ENCODE results near the gene ZNF605. TPM values are rescaled to one million over a fixed set of nuclear protein-coding genes. Genes with fewer than 3 reads are reported as not detected.
"Not testable (repeated sequence)": the region's sequence is repeated elsewhere in the genome, so short reads cannot be mapped to it uniquely, and the experiment has no call there.

ZNF605 gene
- total RNA-seq (2022) (31.1 and 32.8 TPM in 2 replicates), Bru-seq, nascent RNA (percentile 78 among the genes with signal in this experiment), BruChase-seq, experiment 1, labeled RNA remaining after a 6-hour chase (percentile 93 among the genes with signal in this experiment), BruChase-seq, experiment 2, labeled RNA remaining after a 2-hour chase (percentile 93 among the genes with signal in this experiment)
- long read RNA-seq, partial matches to known transcripts, result 0 of 7 reads
- long read RNA-seq, other reads (novel, unspliced or antisense), result 6 of 7 reads

DNA sequence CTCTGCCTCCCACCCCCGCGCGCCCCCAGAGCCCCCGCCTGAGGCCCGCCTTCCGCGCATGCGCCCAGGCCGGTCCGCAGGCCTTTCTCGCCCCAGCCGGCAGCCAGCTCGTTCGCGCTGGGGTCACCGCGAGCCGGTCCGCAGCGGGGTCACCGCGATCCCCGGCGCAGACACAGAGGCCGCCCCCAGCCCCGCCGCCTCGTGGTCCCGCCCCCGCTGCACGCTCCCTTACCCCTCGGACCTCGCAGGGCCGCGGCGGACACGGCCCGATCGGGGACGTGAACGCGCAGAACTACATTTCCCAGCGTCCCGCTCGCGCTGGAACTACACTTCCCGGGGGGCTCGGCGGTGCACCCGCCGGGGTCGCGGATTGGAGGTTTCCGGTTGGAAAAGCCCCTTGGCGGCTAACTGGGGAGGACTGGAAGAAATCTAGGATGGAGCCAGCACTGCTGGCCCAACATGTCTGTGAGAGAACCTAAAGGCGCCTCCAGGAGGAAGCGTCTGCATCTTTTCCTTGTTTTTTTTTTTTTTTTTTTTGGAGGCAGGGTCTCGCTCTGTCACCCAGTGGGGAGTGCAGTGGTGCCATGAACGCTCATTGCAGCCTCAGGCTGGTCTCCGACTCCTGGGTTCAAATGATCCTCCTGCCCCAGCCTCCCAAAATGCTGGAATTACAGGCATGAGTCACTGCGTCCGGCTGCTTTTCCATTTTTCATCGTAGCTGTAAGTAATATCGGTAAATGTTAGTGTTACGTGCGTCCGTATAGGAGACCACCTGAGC is at the start of gene ZNF605:
ZNF605 (minus strand) TSS at position 296 of the 778 bp plus-strand sequence. CDS start 10,671 bp downstream, outside the sequence.
- CTCF ChIA-PET, result interaction anchor here (0.6 to 1.3 kb wide), 7 partner anchors 25 to 236 kb away, joined by 3 to 9 read pairs (median 4); partner anchors contain the start of genes CHFR and GOLGA3

DNA sequence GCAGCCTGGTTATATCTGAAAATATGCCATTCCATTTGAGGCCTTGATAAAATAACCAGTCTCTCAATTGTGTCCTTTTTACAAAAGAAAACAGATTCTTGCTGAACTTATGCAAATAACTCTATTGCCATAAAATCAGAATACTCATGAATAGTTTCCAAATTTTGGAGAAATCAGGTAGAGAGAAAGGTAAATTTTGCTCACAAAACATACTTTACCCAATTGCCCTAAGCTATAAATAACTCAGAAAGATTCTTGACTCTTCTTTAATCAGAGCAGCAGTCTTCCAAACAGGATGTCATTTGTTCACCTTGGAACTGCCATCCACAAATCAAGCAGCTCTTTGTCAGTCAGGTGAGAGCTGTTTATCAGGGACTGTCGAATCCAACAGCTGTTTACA is 42.6 kb upstream of the ZNF605 start:
- intact Hi-C loops (cut with micrococcal nuclease; ENCODE audit: unreplicated experiment), result no loop called here
- H3K36me3 Mint-ChIP-seq (ENCODE audit: insufficient read depth, unreplicated experiment), result peaks cover 1% of the 10 kb centered on the region
- no peak overlapping the region for H3K27ac Mint-ChIP-seq (ENCODE audit: unreplicated experiment)
- H3K4me3 Mint-ChIP-seq (ENCODE audit: low read depth, unreplicated experiment), result no peak overlapping the region
- H3K27me3 Mint-ChIP-seq (ENCODE audit: unreplicated experiment), result no peaks in the 10 kb centered on the region
- TF ChIP-seq, protein P1, sequence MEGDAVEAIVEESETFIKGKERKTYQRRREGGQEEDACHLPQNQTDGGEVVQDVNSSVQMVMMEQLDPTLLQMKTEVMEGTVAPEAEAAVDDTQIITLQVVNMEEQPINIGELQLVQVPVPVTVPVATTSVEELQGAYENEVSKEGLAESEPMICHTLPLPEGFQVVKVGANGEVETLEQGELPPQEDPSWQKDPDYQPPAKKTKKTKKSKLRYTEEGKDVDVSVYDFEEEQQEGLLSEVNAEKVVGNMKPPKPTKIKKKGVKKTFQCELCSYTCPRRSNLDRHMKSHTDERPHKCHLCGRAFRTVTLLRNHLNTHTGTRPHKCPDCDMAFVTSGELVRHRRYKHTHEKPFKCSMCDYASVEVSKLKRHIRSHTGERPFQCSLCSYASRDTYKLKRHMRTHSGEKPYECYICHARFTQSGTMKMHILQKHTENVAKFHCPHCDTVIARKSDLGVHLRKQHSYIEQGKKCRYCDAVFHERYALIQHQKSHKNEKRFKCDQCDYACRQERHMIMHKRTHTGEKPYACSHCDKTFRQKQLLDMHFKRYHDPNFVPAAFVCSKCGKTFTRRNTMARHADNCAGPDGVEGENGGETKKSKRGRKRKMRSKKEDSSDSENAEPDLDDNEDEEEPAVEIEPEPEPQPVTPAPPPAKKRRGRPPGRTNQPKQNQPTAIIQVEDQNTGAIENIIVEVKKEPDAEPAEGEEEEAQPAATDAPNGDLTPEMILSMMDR (IDR thresholded peaks at IDR 0.05; ENCODE audit: unreplicated experiment), result no peak
- H3K9me3 Mint-ChIP-seq (ENCODE audit: low read depth, unreplicated experiment), result peaks cover 25% of the 10 kb centered on the region
- BruUV-seq (replicated peaks), result no TSS peak
- no peaks in the 10 kb centered on the region for H3K4me1 Mint-ChIP-seq (ENCODE audit: low read depth, unreplicated experiment)
- CTCF ChIA-PET, result no interaction called here
- DNase-seq, result no peak

More for the DNA sequence above, at the start of gene ZNF605:
- intact Hi-C loops (cut with micrococcal nuclease; ENCODE audit: unreplicated experiment), result no loop called here
- peak within 1 kb of the TSS; percentile 67 for H3K4me3 Mint-ChIP-seq (ENCODE audit: low read depth, unreplicated experiment)
- H3K9me3 Mint-ChIP-seq (ENCODE audit: low read depth, unreplicated experiment), result peaks cover 10% of the 10 kb centered on the region
- peak within 1 kb of the TSS; percentile 80 for H3K27ac Mint-ChIP-seq (ENCODE audit: unreplicated experiment)
- peak; percentile 95 for DNase-seq
- TSS peak; percentile 76 for BruUV-seq (replicated peaks)
- TF ChIP-seq, protein P1 (IDR thresholded peaks at IDR 0.05; ENCODE audit: unreplicated experiment), result no peak
- H3K4me1 Mint-ChIP-seq (ENCODE audit: low read depth, unreplicated experiment), result peaks cover 27% of the 10 kb centered on the region
- H3K27me3 Mint-ChIP-seq (ENCODE audit: unreplicated experiment), result no peaks in the 10 kb centered on the region
- H3K36me3 Mint-ChIP-seq (ENCODE audit: insufficient read depth, unreplicated experiment), result peaks cover 51% of the 10 kb centered on the region

DNA sequence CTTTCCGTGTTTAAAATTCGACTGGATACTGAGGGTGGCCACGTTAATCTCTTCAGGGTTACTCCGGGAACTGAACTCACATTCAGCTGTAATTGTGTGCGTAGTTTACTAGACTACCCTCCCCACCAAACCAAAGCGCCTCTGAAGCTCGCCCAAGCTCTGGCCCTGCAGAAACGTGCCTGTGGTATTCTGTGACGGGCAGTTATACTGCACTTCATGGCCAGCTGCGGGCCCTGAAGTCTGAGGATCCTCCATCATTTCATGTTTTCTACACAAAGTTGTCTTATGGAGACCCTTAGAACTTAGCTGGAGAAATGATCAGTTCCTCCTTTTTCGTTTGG is 30.7 kb upstream of the ZNF605 start:
- H3K4me1 Mint-ChIP-seq (ENCODE audit: low read depth, unreplicated experiment), result peaks cover 26% of the 10 kb centered on the region
- peaks cover 12% of the 10 kb centered on the region for H3K9me3 Mint-ChIP-seq (ENCODE audit: low read depth, unreplicated experiment)
- H3K27ac Mint-ChIP-seq (ENCODE audit: unreplicated experiment), result peak overlapping the region; percentile 95
- BruUV-seq (replicated peaks), result no TSS peak
- CTCF ChIA-PET, result interaction anchor here (0.6 to 1.3 kb wide), 3 partner anchors 12 to 93 kb away, joined by 3 to 4 read pairs (median 4); no protein-coding TSS in a partner anchor
- no peak for DNase-seq
- TF ChIP-seq, protein P1 (IDR thresholded peaks at IDR 0.05; ENCODE audit: unreplicated experiment), result no peak
- no peaks in the 10 kb centered on the region for H3K27me3 Mint-ChIP-seq (ENCODE audit: unreplicated experiment)
- peaks cover 53% of the 10 kb centered on the region for H3K36me3 Mint-ChIP-seq (ENCODE audit: insufficient read depth, unreplicated experiment)
- intact Hi-C loops (cut with micrococcal nuclease; ENCODE audit: unreplicated experiment), result loop anchor here (2.0 to 5.0 kb wide), 2 partner anchors 50 to 95 kb away; partner anchors contain the start of genes ZNF140 and ZNF84
- peak overlapping the region; percentile 76 for H3K4me3 Mint-ChIP-seq (ENCODE audit: low read depth, unreplicated experiment)

DNA sequence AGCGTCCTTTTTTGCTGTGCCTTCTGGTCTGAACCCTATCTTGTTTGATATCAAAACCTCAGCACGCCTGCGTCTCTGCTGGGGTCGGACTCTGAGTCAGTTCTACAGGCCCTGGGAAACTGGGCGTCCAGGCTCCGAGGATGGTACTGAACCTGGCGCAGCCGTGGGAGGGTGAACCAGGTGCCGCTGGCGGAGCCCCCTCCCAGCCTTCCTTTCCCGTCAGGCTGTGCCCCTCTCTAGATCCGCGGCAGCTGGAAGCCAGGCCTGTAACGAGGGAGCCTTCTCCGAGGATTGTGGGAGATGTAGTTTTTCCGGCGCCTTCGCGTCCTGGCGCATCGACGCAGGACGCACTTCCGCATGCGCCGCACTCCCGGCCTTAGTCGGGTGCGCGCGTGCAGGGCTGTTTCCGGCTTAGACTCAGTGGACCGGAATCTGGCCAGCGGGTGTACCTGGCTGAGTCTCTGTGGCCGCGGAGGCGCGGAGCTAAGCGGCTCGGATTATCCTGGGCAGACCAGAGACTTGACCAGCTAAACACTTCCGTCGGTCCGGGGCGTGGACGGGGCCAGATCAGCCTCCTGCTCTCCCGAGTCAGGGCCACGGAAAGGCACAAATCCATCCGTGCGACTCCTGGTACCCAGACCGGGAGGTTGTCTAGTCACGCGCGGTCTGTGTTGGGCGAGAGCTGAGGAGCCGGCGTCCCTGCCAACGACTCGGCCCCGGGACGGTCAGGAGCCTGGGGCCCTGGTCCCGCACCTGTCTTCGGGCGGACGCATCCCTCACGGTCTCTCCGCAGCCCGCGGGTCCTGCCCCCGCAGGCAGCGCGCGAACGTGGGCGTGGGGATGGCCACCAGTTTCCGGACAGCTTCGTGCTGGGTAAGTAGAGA is 30.1 kb upstream of the ZNF605 start, which contains the start of gene ZNF26:
ZNF26 (plus strand) TSS at position 367 of the 884 bp plus-strand sequence; CDS start at position 841, 474 bp downstream.
- Mint-ChIP-seq H3K4me1 (ENCODE audit: low read depth, unreplicated experiment) (peaks cover 26% of the 10 kb centered on the region), H3K36me3 (ENCODE audit: insufficient read depth, unreplicated experiment) (peaks cover 53% of the 10 kb centered on the region), H3K27me3 (ENCODE audit: unreplicated experiment) (no peaks in the 10 kb centered on the region), H3K9me3 (ENCODE audit: low read depth, unreplicated experiment) (peaks cover 16% of the 10 kb centered on the region), H3K4me3 (ENCODE audit: low read depth, unreplicated experiment) (peak within 1 kb of the TSS; percentile 76), H3K27ac (ENCODE audit: unreplicated experiment) (peak within 1 kb of the TSS; percentile 95)
- DNase-seq, result peak; percentile 94
- CTCF ChIA-PET, result interaction anchor here (0.6 to 1.3 kb wide), 3 partner anchors 12 to 21 kb away, joined by 3 to 4 read pairs (median 4); no protein-coding TSS in a partner anchor
- BruUV-seq (replicated peaks), result no TSS peak
- intact Hi-C loops (cut with micrococcal nuclease; ENCODE audit: unreplicated experiment), result loop anchor here (2.0 to 5.0 kb wide), 2 partner anchors 51 to 96 kb away; partner anchors contain the start of genes ZNF140 and ZNF84
- TF ChIP-seq, protein P1 (IDR thresholded peaks at IDR 0.05; ENCODE audit: unreplicated experiment), result no peak

DNA sequence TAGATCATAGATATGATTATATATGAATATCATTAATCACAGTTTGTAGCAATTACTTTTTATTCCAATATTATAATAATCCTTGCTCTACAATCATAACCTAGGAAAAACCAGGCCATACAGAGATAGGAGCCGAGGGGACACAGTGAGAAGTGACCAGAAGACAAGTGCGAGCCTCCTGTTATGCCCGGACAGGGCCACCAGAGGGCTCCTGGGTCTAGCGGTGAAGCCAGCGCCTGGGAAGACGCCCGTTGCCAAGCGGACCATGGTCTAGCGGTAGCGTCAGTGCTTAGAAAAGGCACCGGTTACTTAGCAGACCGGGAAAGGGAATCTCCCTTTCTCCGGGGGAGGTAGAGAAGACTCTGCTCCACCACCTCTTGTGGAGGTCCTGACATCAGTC is 20.8 kb upstream of the ZNF605 start:
- not testable (repeated sequence) for H3K27me3 Mint-ChIP-seq (ENCODE audit: unreplicated experiment)

More for the DNA sequence above, 20.8 kb upstream of the ZNF605 start:
- intact Hi-C loops (cut with micrococcal nuclease; ENCODE audit: unreplicated experiment); H3K4me3 Mint-ChIP-seq (ENCODE audit: low read depth, unreplicated experiment); CTCF ChIA-PET; H3K4me1 Mint-ChIP-seq (ENCODE audit: low read depth, unreplicated experiment); H3K36me3 Mint-ChIP-seq (ENCODE audit: insufficient read depth, unreplicated experiment); H3K27ac Mint-ChIP-seq (ENCODE audit: unreplicated experiment); BruUV-seq (replicated peaks); DNase-seq: not testable (repeated sequence)
- peaks cover 43% of the 10 kb centered on the region for H3K9me3 Mint-ChIP-seq (ENCODE audit: low read depth, unreplicated experiment)

All from Calu3 (cell line).